HG03439 (cell line): ENCODE results near the gene PTCD2.

Experiments used
- ATAC-seq: cut with Tn5 transposase; IDR thresholded peaks from one replicate; pipeline ENCODE4 v1.9.1; 2021; ENCODE audit warnings: mild to moderate bottlenecking, moderate library complexity; ENCODE audit not compliant: unreplicated experiment

The PTCD2 gene

GRCh38 chr5:72408603-72409002, 88.4 kb downstream of the PTCD2 start:
- no peak for ATAC-seq

- no peak for ATAC-seq
Observed at GRCh38 chr5:72410688-72411295, 90.6 kb downstream of the PTCD2 start.

DNA sequence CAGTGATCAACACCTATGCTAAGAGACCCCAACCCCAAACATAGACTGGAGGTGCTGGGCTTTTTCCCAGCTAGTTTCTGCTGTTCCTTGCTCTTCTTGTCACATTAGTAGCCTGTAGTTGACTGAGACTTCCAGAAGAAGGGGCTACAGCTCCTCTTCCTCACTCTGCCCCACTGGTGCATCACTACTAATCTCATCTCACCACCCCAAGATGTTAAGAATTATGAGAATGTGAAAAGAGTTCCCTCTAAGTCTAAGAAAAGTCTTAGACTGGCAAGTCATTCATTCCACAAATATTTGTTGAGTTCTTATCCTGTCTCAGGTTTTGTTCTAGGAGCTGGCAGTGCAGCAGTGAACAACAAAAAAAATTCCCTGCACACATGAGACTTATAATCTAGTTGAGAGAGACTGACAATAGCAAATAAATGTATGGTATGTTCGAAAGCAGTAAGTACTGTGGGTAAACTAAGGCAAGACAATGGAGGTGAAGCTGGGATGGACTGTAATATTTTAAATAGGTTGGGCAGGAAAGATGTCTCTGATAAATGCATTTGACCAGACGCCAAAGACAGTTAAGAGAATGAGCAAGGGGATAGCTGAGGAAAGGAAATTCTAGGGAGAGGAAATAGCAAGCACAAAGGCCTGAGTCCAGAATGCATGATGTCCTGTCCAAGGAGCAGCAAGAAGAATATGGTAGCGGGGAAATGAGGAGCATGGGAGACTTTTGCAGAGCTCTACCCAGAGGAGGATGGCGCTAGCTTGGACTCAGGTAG, 92.3 kb downstream of the PTCD2 start:
- no peak for ATAC-seq

GRCh38 chr5:72415616-72416325, 95.6 kb downstream of the PTCD2 start:
- no peak for ATAC-seq

DNA sequence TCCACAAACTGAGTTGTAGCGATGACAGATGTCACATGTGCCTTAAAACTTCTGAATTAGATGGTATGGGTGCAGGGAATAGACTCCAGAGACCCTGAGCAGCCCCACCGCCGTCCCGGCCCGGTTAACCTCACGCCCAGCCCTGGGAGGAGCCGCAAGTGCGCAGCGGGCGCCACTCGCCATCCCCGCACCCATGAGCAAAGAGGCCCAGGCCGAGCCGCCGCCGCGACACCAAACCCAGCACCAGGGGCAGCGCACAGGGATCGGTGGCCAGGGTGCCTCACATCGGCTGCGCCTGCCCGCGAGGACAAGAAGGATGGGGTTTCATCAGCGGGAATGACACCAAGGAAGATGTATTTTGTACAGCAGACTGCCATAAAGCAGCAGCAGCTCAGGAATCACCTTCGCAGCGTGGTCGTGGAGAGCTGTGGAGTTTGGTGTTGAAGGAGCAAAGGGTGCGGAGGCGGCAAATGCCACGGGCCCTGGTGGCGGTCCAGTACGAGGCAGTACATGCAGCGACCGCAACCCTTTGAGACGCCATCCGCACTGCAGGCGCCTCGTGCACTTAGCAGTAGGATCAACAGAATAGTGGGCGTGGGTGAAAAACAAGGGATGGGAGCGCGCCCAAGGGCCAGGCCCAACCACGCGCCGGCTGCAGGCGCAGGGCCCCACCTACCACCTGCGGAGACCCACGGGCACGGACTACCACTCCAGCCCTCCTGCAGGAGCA, 97.3 kb downstream of the PTCD2 start:
- ATAC-seq, result no peak
